ENCODE measurements around the gene SLMAP.

DNA sequence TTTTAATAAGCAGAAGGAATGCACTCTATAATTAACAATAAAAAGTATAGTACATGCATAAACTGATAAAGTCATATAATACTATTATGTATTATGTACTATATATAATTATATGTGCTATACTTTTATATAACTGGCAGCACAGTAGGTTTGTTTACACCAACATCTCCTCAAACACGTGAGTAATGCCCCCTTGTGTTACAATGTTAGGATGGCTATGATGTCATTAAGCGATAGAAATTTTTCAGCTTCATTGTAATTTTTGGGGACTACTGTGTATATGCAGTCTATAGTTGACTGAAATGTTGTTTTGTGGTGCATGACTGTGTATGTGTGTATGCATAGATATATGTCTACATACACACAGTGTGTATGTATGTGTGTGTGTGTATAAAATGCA lies 100.6 kb downstream of the SLMAP start:
- TF ChIP-seq, protein P1, sequence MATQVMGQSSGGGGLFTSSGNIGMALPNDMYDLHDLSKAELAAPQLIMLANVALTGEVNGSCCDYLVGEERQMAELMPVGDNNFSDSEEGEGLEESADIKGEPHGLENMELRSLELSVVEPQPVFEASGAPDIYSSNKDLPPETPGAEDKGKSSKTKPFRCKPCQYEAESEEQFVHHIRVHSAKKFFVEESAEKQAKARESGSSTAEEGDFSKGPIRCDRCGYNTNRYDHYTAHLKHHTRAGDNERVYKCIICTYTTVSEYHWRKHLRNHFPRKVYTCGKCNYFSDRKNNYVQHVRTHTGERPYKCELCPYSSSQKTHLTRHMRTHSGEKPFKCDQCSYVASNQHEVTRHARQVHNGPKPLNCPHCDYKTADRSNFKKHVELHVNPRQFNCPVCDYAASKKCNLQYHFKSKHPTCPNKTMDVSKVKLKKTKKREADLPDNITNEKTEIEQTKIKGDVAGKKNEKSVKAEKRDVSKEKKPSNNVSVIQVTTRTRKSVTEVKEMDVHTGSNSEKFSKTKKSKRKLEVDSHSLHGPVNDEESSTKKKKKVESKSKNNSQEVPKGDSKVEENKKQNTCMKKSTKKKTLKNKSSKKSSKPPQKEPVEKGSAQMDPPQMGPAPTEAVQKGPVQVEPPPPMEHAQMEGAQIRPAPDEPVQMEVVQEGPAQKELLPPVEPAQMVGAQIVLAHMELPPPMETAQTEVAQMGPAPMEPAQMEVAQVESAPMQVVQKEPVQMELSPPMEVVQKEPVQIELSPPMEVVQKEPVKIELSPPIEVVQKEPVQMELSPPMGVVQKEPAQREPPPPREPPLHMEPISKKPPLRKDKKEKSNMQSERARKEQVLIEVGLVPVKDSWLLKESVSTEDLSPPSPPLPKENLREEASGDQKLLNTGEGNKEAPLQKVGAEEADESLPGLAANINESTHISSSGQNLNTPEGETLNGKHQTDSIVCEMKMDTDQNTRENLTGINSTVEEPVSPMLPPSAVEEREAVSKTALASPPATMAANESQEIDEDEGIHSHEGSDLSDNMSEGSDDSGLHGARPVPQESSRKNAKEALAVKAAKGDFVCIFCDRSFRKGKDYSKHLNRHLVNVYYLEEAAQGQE (IDR thresholded peaks at IDR 0.05; ENCODE audit: insufficient replicate concordance, low read depth): no peak
- TF ChIP-seq, protein P2, sequence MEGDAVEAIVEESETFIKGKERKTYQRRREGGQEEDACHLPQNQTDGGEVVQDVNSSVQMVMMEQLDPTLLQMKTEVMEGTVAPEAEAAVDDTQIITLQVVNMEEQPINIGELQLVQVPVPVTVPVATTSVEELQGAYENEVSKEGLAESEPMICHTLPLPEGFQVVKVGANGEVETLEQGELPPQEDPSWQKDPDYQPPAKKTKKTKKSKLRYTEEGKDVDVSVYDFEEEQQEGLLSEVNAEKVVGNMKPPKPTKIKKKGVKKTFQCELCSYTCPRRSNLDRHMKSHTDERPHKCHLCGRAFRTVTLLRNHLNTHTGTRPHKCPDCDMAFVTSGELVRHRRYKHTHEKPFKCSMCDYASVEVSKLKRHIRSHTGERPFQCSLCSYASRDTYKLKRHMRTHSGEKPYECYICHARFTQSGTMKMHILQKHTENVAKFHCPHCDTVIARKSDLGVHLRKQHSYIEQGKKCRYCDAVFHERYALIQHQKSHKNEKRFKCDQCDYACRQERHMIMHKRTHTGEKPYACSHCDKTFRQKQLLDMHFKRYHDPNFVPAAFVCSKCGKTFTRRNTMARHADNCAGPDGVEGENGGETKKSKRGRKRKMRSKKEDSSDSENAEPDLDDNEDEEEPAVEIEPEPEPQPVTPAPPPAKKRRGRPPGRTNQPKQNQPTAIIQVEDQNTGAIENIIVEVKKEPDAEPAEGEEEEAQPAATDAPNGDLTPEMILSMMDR (IDR thresholded peaks at IDR 0.05; ENCODE audit: insufficient read depth, low read length): no peak

Measured in HL-60 (cell line).